Measurements from ENCODE around the gene NRCAM.
"Not testable (repeated sequence)": the region's sequence is repeated elsewhere in the genome, so short reads cannot be mapped to it uniquely, and the experiment has no call there.

The NRCAM gene

GRCh38 chr7:108303332-108303731 lies 152.9 kb downstream of the NRCAM start:
- DNase-seq: no peak

- no peak for DNase-seq
Observed at GRCh38 chr7:108301387-108301786, 154.8 kb downstream of the NRCAM start.

GRCh38 chr7:108299251-108299973 lies 156.8 kb downstream of the NRCAM start:
- DNase-seq: no peak

- no peak for DNase-seq
Observed at GRCh38 chr7:108296911-108297310, 159.3 kb downstream of the NRCAM start.

GRCh38 chr7:108294595-108294994 lies 161.6 kb downstream of the NRCAM start:
- DNase-seq: no peak

- DNase-seq: no peak
Observed at GRCh38 chr7:108293149-108293612, 163.1 kb downstream of the NRCAM start.

GRCh38 chr7:108292541-108292940 lies 163.7 kb downstream of the NRCAM start:
- DNase-seq: no peak

- DNase-seq: no peak
Observed at GRCh38 chr7:108291791-108292440, 164.3 kb downstream of the NRCAM start.

- DNase-seq: no peak
Observed at GRCh38 chr7:108291152-108291508, 165.1 kb downstream of the NRCAM start.

- DNase-seq: no peak
Observed at GRCh38 chr7:108290459-108291151, 165.6 kb downstream of the NRCAM start.

GRCh38 chr7:108289852-108290251 lies 166.4 kb downstream of the NRCAM start:
- no peak for DNase-seq

- no peak for DNase-seq
Observed at GRCh38 chr7:108287857-108288256, 168.4 kb downstream of the NRCAM start.

GRCh38 chr7:108286290-108286904 lies 169.8 kb downstream of the NRCAM start:
- no peak for DNase-seq

GRCh38 chr7:108285778-108286177 lies 170.5 kb downstream of the NRCAM start:
- no peak for DNase-seq

GRCh38 chr7:108285003-108285368 lies 171.2 kb downstream of the NRCAM start:
- DNase-seq: no peak

GRCh38 chr7:108284349-108285002 lies 171.8 kb downstream of the NRCAM start:
- DNase-seq: peak; percentile 56

GRCh38 chr7:108283252-108283651 lies 173.0 kb downstream of the NRCAM start:
- no peak for DNase-seq

GRCh38 chr7:108282427-108282996 lies 173.7 kb downstream of the NRCAM start:
- DNase-seq: no peak

GRCh38 chr7:108280136-108280535 lies 176.1 kb downstream of the NRCAM start:
- DNase-seq: no peak

- DNase-seq: no peak
Observed at GRCh38 chr7:108278776-108279175, 177.5 kb downstream of the NRCAM start.

GRCh38 chr7:108278281-108278680 lies 178.0 kb downstream of the NRCAM start:
- no peak for DNase-seq

GRCh38 chr7:108274447-108274846 lies 181.8 kb downstream of the NRCAM start:
- not testable (repeated sequence) for DNase-seq

- not testable (repeated sequence) for DNase-seq
Observed at GRCh38 chr7:108272891-108273290, 183.3 kb downstream of the NRCAM start.

Data from activated CD8-positive, alpha-beta memory T cell treated with anti-CD3 and anti-CD28 coated beads, Interleukin-2, amount 50 U/mL, for 48 hours (primary cell).